H54 (cell line): ENCODE measurements around the gene SMIM30.
A peak's percentile ranks its signal among the peaks of the same experiment; 100 is the strongest.
"Not testable (repeated sequence)": the region's sequence is repeated elsewhere in the genome, so short reads cannot be mapped to it uniquely, and the experiment has no call there.

Experiments used
- DNase-seq: peaks from one replicate; pipeline ENCODE4 v3.0.0; 2011; ENCODE audit warnings: low spot score, mixed read lengths; ENCODE audit not compliant: insufficient read length
- FAIRE-seq: peaks from 3 replicates; lab custom pipeline; 2011; peaks lifted over from hg19 to GRCh38; lab: Jason Lieb, UNC
- POLR2A ChIP-seq: IDR thresholded peaks from 2 replicates; pipeline ENCODE4 v1.6.1; 2011; ENCODE audit warnings: low read depth, mild to moderate bottlenecking, low read length

Gene SMIM30

DNA sequence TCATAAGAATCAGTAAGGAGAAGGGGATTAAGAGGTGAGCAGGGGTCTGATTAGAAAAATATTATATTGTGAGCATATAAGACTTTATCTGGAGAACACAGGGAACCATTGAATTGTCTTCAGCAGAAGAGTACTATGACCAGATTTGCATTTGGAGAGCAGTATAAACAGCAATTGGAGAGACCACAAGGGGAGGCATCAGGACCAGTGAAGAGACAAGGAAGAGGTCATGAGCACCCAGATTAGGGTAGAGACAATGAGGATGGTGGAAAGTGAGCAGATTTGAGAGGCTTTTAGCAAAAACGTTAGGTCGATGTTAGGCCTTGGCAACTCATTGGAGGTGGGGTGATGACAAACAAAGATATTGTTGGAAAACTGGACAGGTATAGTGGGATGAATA, 13.0 kb upstream of the SMIM30 start:
- DNase-seq, result no peak
- no peak for TF ChIP-seq POLR2A
- no peak for FAIRE-seq

DNA sequence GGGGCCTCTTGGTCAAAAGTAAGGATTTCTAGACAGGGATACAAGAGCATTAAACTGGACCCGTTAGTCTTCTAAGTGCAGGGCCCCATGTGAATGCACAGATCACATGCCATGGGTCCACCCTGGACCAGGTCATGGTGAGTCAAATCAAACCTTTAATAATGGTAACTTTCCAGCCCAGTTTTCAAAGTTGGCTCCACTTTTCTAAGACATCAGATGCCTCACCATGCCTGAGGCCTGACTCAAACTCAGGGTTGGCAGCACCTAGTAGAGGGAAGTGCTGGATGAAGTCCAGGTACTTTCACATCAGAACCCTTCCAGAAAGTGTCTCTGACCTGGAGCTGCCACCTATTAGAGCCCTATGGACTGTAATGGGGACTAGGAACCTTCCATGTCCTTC, 9.7 kb upstream of the SMIM30 start:
- no peak for DNase-seq
- no peak for TF ChIP-seq POLR2A
- peak; percentile 83 for FAIRE-seq

DNA sequence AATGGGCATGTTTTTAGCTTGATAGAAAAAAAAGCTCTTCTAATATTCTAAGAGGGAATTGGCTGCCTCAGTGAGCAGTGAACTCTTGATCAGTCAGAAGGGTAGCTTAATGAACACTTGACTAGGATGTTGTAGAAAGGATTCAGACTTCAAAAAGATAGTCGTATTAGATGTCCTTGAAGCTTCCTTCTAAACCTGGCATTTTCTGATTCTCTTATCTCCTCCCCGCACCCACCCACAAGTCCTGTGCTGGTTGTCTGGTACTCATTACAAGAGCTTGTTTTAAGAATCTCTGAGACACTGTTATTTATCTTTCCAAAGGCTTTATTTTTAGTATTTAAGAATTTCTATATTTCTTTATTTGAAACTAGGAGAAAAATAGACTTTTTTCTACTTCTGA, 7.4 kb upstream of the SMIM30 start:
- DNase-seq (no peak), FAIRE-seq (no peak)
- TF ChIP-seq POLR2A, result no peak

DNA sequence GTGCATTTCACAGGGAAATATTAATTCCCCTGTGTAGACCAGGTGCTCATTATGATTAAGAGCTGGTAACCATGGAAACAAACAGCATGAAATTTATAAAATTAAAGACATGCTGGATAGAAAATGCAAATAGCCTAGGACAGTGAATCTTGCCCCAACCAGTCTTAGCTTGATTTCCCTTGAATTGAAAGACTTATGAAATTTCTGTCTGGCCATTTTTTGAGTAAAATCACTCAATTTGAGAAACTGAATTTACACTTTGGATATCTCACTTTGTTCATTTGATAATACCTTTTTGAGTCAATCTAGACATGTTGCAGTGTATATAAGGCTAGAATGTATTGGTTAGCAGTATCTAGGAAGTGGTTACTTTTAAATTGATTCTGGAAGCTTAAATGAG, 4.4 kb upstream of the SMIM30 start:
- TF ChIP-seq POLR2A, result no peak
- no peak for FAIRE-seq

DNA sequence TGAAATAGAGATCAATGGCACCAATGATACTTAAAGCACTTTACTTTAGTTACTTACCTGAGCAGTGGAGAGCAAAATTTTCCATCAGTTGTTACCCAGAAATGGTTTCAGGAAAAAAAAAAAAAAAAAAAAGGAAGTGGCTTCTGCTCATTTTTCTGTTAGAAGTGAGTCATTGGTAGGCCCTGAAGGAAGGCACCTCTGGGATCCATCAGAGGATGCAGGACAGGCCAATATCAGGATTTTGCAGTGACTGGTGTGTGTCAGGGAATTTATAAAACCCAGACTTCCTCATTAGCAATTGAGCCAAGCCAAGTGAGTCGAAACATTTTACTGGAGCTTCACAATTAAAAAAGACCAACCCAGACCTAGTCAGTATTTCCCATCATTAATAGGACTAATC, 2.3 kb upstream of the SMIM30 start:
- TF ChIP-seq POLR2A, result no peak
- FAIRE-seq (no peak), DNase-seq (no peak)

More for the DNA sequence above, 4.4 kb upstream of the SMIM30 start:
- no peak for DNase-seq

DNA sequence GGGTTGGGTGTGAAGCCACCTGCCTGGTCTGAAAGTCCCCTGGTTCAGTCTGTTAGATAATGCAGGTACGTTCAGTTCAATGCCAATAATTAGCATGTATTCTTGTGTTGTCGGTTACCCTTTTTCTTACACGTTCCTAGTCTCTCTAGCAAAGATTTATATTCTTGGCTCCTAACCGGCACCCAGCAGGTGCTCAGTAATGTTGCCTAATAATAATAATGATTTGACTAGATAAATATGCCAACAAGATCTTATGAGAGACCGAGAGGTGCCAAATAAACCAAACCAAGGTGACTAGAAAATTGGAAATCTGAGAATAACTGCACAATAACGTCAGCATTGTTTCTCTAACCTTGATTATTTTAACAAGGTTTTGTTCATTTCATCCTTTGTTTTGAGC, 1.1 kb upstream of the SMIM30 start:
- FAIRE-seq (no peak), DNase-seq (no peak)
- TF ChIP-seq POLR2A, result no peak

DNA sequence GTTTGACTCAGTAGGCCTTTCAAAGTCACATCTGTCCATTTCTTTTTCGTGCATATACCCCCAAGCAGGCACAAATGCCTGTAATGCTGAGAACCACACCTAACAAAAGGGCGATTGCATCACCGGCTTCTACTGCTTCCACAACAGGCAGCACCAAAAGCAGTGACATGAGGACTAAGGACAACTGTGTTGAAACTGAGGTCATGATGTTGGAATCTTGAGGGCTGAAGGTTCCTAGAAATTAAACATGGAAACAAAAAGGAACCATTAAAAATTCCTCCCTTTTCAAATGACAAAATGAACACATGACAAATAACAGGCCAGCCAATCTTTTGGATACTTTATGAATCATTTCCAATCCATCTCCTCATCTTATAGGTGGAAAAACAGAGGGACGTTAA, 980 bp downstream of the SMIM30 start:
- DNase-seq, FAIRE-seq: not testable (repeated sequence)

DNA sequence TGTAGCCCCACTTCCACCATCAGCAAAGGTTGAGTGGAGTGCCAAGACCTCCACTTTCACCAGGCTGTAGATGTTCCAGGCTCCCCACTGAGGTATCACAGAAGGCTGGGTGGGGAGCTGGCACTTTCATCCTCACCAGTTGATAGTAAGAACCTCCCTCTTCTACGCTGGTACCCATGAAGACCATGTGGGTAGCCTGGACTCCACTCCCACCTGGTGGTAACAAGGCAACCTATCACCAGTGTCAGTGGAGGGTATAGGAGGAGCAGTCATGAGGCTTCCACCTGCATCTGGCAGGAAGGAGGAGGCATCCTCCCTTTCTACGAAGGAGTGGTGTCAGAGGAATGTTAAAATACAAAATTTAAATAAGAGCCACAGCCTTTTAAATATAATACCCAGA, 4.4 kb downstream of the SMIM30 start:
- FAIRE-seq (no peak), DNase-seq (no peak)
- TF ChIP-seq POLR2A, result no peak

DNA sequence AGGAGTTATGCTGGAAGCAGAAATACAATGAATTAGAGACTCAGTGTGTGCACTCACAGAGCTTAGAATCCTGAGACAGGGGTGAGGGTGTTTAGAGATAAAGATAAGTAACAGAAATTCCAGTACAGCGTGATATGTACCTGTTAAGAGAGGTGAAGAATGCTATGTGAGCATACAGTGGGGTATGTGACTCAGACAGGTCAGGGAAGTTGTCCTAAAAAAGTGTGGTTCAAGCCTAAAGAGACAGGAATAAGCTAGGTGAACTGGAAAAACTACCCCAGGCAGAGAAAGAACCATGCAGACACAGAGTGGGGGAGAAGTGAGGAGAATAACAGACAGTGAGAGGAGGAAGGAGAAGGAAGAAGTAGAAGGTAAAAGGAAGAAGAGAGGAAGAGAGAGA, 8.6 kb downstream of the SMIM30 start:
- FAIRE-seq (no peak), DNase-seq (no peak)
- no peak for TF ChIP-seq POLR2A

DNA sequence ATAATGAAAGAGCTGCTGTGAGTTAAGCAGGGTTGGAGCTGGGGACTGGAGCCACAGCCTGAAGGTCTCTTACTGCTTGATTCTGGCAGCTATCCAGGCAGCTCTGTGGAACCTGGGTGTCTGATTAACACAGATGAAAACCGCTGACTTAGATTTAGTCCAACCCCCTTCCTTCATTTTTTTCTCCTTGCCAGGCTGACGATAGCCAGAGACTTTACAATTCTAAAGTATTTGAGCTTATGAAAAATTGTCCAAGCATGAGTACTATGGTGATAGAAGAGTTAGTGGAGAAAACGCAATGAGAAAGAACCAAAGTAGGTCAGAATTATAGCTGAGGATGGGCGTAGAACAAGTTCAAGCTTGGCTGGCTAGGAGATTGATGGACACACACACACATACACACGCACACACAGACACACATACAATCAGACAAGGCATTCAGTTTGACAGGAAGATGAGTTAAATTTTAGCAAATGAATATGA, 18.2 kb downstream of the SMIM30 start:
- TF ChIP-seq POLR2A, result no peak
- FAIRE-seq (no peak), DNase-seq (no peak)

DNA sequence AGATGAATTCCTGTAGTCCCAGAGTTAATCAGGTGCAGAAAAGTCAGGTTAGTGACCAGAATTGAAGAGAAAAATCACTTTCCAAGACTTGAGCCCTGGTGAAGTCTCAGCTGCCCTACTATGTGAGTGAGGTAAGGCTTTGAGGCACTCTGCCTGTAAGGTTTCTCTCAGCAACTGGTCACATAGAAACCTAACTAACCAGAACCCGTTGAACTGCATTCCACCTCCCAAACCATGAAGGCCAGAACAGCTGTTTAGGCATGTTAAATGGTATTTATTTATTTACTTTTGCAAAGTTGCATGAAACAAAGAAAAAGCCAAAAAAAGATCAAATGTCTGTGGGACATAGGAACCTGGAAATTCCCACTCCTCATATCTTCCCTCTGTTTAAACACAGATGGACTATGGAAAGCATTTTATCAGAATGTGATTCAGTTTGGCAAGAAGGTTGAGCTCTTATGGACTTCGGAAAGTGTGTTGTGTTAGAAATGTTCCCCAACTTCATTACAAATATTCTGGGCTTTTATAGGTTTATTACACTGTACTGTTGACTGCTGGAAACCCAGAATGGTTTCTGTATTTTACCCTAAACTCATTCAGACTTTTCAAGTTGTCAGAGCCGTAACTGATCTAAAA, 19.0 kb downstream of the SMIM30 start:
- FAIRE-seq (no peak), DNase-seq (no peak)
- TF ChIP-seq POLR2A, result no peak

DNA sequence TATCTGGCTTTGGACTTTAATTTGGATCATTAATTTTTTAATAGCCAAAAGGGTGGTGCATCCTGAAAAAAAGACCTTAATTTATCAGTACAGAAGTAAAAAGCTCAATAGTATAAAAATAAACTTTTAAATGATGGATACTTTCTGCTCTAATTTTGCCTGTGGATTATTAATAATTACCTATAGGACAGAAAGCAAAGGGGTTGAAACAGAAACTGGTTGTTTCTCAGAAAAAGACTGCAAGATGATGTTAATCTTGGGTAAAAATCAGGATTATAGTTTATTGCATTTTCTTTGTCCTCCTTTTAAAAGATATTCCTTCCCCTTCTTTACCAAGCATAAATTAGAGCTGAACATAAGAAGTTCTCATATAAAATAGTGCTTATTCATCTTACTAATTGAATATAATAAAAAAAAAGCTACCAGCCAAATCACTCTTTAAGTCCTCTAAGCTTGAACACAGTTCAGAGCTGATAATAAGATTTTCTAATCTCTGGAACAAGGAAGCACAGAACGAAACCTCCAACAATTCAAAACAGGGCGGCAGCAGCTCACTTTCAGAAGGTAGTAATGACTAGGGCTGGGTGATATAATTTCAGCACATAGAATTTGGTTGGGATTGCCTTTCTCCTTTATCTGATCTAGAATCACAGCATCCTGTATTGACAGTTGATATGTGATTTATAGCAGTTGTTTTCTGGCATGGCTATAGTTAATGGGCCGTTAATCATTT, 23.7 kb downstream of the SMIM30 start:
- FAIRE-seq, result no peak

DNA sequence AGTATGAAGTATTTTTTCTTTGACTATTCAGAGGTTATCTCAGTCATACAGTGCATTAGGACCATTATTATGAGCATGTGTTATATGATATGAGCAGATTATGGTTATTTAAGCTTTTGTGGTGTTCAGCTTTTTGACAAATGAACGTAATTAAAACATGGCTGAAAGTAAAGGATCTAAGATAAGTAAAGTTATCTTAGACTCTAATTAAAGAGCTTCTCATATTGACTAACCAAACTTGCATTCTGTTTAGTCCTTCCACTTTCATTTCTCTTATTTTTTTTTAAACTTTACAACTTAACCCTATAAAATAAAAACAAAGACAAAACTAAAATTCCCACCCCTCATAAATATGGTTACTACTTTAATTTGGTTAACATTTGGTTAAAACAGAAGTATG, 24.8 kb downstream of the SMIM30 start:
- no peak for TF ChIP-seq POLR2A
- DNase-seq, result no peak
- FAIRE-seq, result no peak

More for the DNA sequence above, 23.7 kb downstream of the SMIM30 start:
- no peak for TF ChIP-seq POLR2A
- no peak for DNase-seq

DNA sequence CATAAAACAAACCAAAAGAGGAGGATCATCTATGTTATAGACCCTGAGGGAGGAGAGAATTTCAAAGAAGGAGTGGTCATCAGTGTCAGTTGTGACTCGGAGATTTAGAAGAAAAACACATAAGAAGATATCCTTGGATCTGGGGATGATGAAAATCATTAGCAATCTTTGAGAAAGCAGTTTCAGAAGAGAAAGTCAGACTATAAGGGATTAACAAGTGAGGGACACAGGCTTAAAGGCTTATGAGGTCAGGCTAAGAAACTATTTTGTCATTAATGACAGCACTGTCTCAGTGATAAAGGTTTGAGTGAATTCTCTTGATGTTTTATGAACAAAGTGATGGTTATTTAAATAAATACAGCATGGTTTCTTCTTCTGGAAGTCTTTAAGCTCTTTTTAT, 25.6 kb downstream of the SMIM30 start:
- FAIRE-seq (no peak), DNase-seq (no peak)
- no peak for TF ChIP-seq POLR2A
